IMR-90 (cell line): ENCODE measurements around the gene ARHGEF7. TPM values are rescaled to one million over a fixed set of nuclear protein-coding genes. Genes with fewer than 3 reads are reported as not detected.
A peak's percentile ranks its signal among the peaks of the same experiment; 100 is the strongest.

Experiments used
- ATAC-seq: fragments of 200-7000 bp; cut with Tn5 transposase; 2 replicates; pipeline ENCODE4 v1.9.1; 2020; ENCODE audit warnings: low read depth, mild to moderate bottlenecking, moderate library complexity
- BruUV-seq: library from RNA; stranded (reverse); fragments of 400-500 nt; replicated peaks from 2 replicates; lab custom pipeline; 2021; lab: Mats Ljungman, UMichigan
- CTCF ChIA-PET: fragments of 300-600 bp; formaldehyde crosslinking; extraction: SDS; loops from one replicate; lab custom pipeline; 2021; ENCODE audit warnings: antibody characterized with exemption; lab: Yijun Ruan, JAX
- POLR2A ChIA-PET: fragments of 300-600 bp; sonication (Branson Sonifier 250); formaldehyde crosslinking; loops from one replicate; lab custom pipeline; 2022; ENCODE audit warnings: antibody characterized with exemption; ENCODE audit not compliant: unreplicated experiment; lab: Charles Lee
- DNase-seq: peaks from one replicate; pipeline ENCODE4 v3.0.0; 2013
- H2AFZ ChIP-seq: replicated peaks from 2 replicates; pipeline ENCODE3; 2013; ENCODE audit warnings: low read length, mild to moderate bottlenecking; ENCODE audit not compliant: poor library complexity
- H2AK5ac ChIP-seq: 2 replicates; pipeline ENCODE4 v1.6.1; 2013; ENCODE audit warnings: low read depth, low read length, inconsistent platforms
- H2AK9ac ChIP-seq: replicated peaks from 2 replicates; pipeline ENCODE3; 2013; ENCODE audit warnings: mild to moderate bottlenecking, low read depth, low read length, moderate library complexity; ENCODE audit not compliant: poor library complexity
- H2BK120ac ChIP-seq: 2 replicates; pipeline ENCODE4 v1.6.1; 2013; ENCODE audit warnings: low read depth, low read length, inconsistent platforms
- H2BK15ac ChIP-seq: 3 replicates; pipeline ENCODE4 v1.6.1; 2013; ENCODE audit warnings: low read depth, low read length, inconsistent platforms
- H2BK20ac ChIP-seq: 2 replicates; pipeline ENCODE4 v1.6.1; 2013; ENCODE audit warnings: low read depth, mild to moderate bottlenecking, inconsistent platforms, low read length, moderate library complexity
- H2BK5ac ChIP-seq: 2 replicates; pipeline ENCODE4 v1.6.1; 2013; ENCODE audit warnings: mild to moderate bottlenecking, low read depth, low read length, inconsistent platforms; ENCODE audit not compliant: poor library complexity, severe bottlenecking
- H3K14ac ChIP-seq: replicated peaks from 2 replicates; pipeline ENCODE4 v1.6.1; 2013; ENCODE audit warnings: low read depth, low read length, inconsistent platforms
- H3K18ac ChIP-seq: 2 replicates; pipeline ENCODE4 v1.6.1; 2013; ENCODE audit warnings: low read depth, low read length, control low read depth
- H3K23ac ChIP-seq: 2 replicates; pipeline ENCODE4 v1.6.1; 2013; ENCODE audit warnings: low read depth, low read length, inconsistent platforms
- H3K27ac ChIP-seq: 2 replicates; pipeline ENCODE4 v1.5.1; 2013; ENCODE audit warnings: mild to moderate bottlenecking, control low read depth, low read length; ENCODE audit not compliant: insufficient read depth
- H3K27me3 ChIP-seq: 2 replicates; pipeline ENCODE4 v1.6.1; 2013; ENCODE audit warnings: low read length; ENCODE audit not compliant: control insufficient read depth, insufficient read depth
- H3K36me3 ChIP-seq: 2 replicates; pipeline ENCODE4 v1.6.1; 2013; ENCODE audit warnings: low read length, mixed read lengths; ENCODE audit not compliant: control insufficient read depth, insufficient read depth
- H3K4ac ChIP-seq: 2 replicates; pipeline ENCODE4 v1.6.1; 2013; ENCODE audit warnings: low read depth, low read length, inconsistent platforms
- H3K4me1 ChIP-seq: 2 replicates; pipeline ENCODE4 v1.6.1; 2013; ENCODE audit warnings: low read length, mixed read lengths; ENCODE audit not compliant: control insufficient read depth, insufficient read depth
- H3K4me2 ChIP-seq: 2 replicates; pipeline ENCODE4 v1.6.1; 2013; ENCODE audit warnings: low read depth, mild to moderate bottlenecking, control low read depth, low read length, moderate library complexity
- H3K4me3 ChIP-seq: 2 replicates; pipeline ENCODE4 v1.5.1; 2013; ENCODE audit warnings: low read depth, mild to moderate bottlenecking, control low read depth, low read length, moderate library complexity; ENCODE audit not compliant: insufficient read depth
- H3K56ac ChIP-seq: 2 replicates; pipeline ENCODE4 v1.6.1; 2013; ENCODE audit warnings: low read length, inconsistent platforms; ENCODE audit not compliant: insufficient read depth; ENCODE audit errors: extremely low read depth
- H3K79me1 ChIP-seq, 2 experiments: 2 replicates each; pipeline ENCODE4 v1.6.1; 2013; ENCODE audit warnings: low read length in 2 of 2, inconsistent platforms in 1 of 2, low read depth in 1 of 2
- H3K9ac ChIP-seq: 2 replicates; pipeline ENCODE4 v1.6.1; 2013; ENCODE audit warnings: low read depth, low read length, control low read depth
- H3K9me1 ChIP-seq: 2 replicates; pipeline ENCODE4 v1.6.1; 2013; ENCODE audit warnings: low read length, inconsistent platforms; ENCODE audit not compliant: insufficient read depth
- H3K9me3 ChIP-seq: 2 replicates; pipeline ENCODE4 v1.6.1; 2013; ENCODE audit warnings: low read length; ENCODE audit not compliant: control insufficient read depth, insufficient read depth
- H4K20me1 ChIP-seq: 2 replicates; pipeline ENCODE4 v1.6.1; 2013; ENCODE audit warnings: low read length, inconsistent platforms; ENCODE audit not compliant: insufficient read depth
- H4K5ac ChIP-seq: 2 replicates; pipeline ENCODE4 v1.6.1; 2013; ENCODE audit warnings: mild to moderate bottlenecking, low read depth, low read length, control low read depth
- H4K8ac ChIP-seq, 2 experiments: 2 replicates each; pipeline ENCODE4 v1.6.1; 2013; ENCODE audit warnings: low read depth in 2 of 2, low read length in 2 of 2, control low read depth in 1 of 2, inconsistent platforms in 1 of 2
- H4K91ac ChIP-seq: 2 replicates; pipeline ENCODE4 v1.6.1; 2013; ENCODE audit warnings: low read depth, low read length, inconsistent platforms; ENCODE audit not compliant: insufficient read depth
- BHLHE40 ChIP-seq: fragments of 150-350 bp; IDR thresholded peaks from 2 replicates; pipeline ENCODE4 v1.6.1; 2016; ENCODE audit warnings: mild to moderate bottlenecking, low read depth, low read length
- CEBPB ChIP-seq: IDR thresholded peaks from 2 replicates; pipeline ENCODE4 v1.6.1; 2012; ENCODE audit warnings: low read depth, low read length, improper control_type of control experiment
- CHD1 ChIP-seq: IDR thresholded peaks from 2 replicates; pipeline ENCODE4 v1.6.1; 2012; ENCODE audit warnings: low read depth, low read length, improper control_type of control experiment
- CTCF ChIP-seq: conservative IDR thresholded peaks from 2 replicates; pipeline ENCODE4 v1.5.1; 2012; ENCODE audit warnings: mild to moderate bottlenecking, low read depth, low read length, improper control_type of control experiment
- ELK1 ChIP-seq: fragments of 150-350 bp; IDR thresholded peaks from 2 replicates; pipeline ENCODE4 v1.6.1; 2016; ENCODE audit warnings: low read depth, mild to moderate bottlenecking, low read length, moderate library complexity, borderline replicate concordance
- FOS ChIP-seq: fragments of 150-350 bp; IDR thresholded peaks from 2 replicates; pipeline ENCODE4 v1.6.1; 2016; ENCODE audit warnings: low read depth, low read length
- MAFK ChIP-seq: IDR thresholded peaks from 2 replicates; pipeline ENCODE4 v1.6.1; 2012; ENCODE audit warnings: low read depth, low read length, improper control_type of control experiment
- MAZ ChIP-seq: IDR thresholded peaks from 2 replicates; pipeline ENCODE4 v1.6.1; 2012; ENCODE audit warnings: low read depth, mild to moderate bottlenecking, low read length, improper control_type of control experiment, moderate library complexity, borderline replicate concordance
- MXI1 ChIP-seq: IDR thresholded peaks from 2 replicates; pipeline ENCODE4 v1.6.1; 2012; ENCODE audit warnings: low read depth, mild to moderate bottlenecking, low read length, moderate library complexity, borderline replicate concordance
- NFE2L2 ChIP-seq: fragments of 150-350 bp; IDR thresholded peaks from 2 replicates; pipeline ENCODE4 v1.6.1; 2016; ENCODE audit warnings: low read depth, mild to moderate bottlenecking, low read length
- RAD21 ChIP-seq: IDR thresholded peaks from 2 replicates; pipeline ENCODE4 v1.6.1; 2012; ENCODE audit warnings: low read length, improper control_type of control experiment
- RCOR1 ChIP-seq: IDR thresholded peaks from 2 replicates; pipeline ENCODE4 v1.6.1; 2012; ENCODE audit warnings: mild to moderate bottlenecking, low read length, improper control_type of control experiment; ENCODE audit not compliant: insufficient replicate concordance
- RFX5 ChIP-seq: IDR thresholded peaks from 2 replicates; pipeline ENCODE4 v1.8.0; 2012; ENCODE audit warnings: low read depth, mild to moderate bottlenecking, low read length, moderate library complexity
- SMC3 ChIP-seq: fragments of 150-350 bp; IDR thresholded peaks from 2 replicates; pipeline ENCODE4 v1.6.1; 2016; ENCODE audit warnings: low read depth, mild to moderate bottlenecking, antibody characterized with exemption, low read length, moderate library complexity
- USF2 ChIP-seq: fragments of 150-350 bp; IDR thresholded peaks from 2 replicates; pipeline ENCODE4 v1.6.1; 2017; ENCODE audit warnings: mild to moderate bottlenecking, antibody characterized with exemption, low read length, low read depth
- WGBS, 2 experiments: methylation state at CpG; one replicate each; pipeline versions ENCODE4 v1.1.5 to v1.1.7; 2013; ENCODE audit warnings: missing lambda C conversion rate in 2 of 2; ENCODE audit not compliant: insufficient read length in 1 of 2; ENCODE audit errors: extremely low coverage in 2 of 2; 5-methylcytosine and 5-hydroxymethylcytosine counted together
- dilution Hi-C: fragments of 300-500 bp; cut with HindIII; formaldehyde crosslinking; loops from one replicate; pipeline ENCODE4 v1.14.3; 2018; ENCODE audit warnings: low sequenced_read_pairs; ENCODE audit not compliant: unreplicated experiment
- in situ Hi-C: fragments of 300-500 bp; cut with MboI; formaldehyde crosslinking; loops from 3 replicates; pipeline ENCODE4 v1.14.3; 2019; ENCODE audit warnings: low sequenced_read_pairs, inconsistent platforms, mixed read lengths
- intact Hi-C: fragments of 100-400 bp; cut with micrococcal nuclease; formaldehyde crosslinking; loops from 2 replicates; pipeline ENCODE4 v1.10.0; 2022
- polyA plus RNA-seq, 3 experiments: library from polyadenylated mRNA; depleted of rRNA; stranded (reverse); fragments of >200 nt; gene quantifications; 2 replicates each; pipeline ENCODE4 v1.2.3, GENCODE V29; 2012; ENCODE audit warnings: low replicate concordance in 1 of 3
- total RNA-seq: library from RNA; depleted of rRNA; stranded (reverse); fragments of >200 nt; gene quantifications from 2 replicates; pipeline ENCODE4 v1.2.3, GENCODE V29; 2012

Gene ARHGEF7
- total and polyA plus RNA-seq, 2 of the 4 experiments (the other 2 are of a cell fraction): 32.9 to 59.0 TPM

DNA sequence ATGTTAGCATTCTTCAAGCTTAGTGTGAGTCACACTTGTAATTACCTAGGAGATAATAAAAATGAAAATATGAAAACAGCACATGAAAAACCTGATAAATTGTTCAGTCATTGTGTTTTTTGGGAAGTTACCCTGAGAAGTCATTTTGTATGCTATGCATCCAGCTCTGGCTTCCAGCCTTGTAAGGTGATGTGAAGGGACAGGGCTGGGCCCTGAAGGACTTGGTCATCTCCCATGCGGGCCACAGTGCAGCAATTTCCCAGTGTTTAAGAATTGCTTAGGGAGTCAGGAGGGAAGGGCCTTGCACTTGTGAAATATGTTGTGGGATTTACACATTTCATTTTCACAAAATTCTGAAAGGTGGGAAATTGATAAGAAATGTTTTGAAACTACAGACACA is 41.3 kb downstream of the ARHGEF7 start:
- Histone ChIP-seq H3K4me3 (no peak overlapping the region), H2AK5ac (no peak overlapping the region), H3K9ac (no peak overlapping the region), H3K9me3 (no peaks in the 10 kb centered on the region), H3K18ac (no peak overlapping the region), H2BK15ac (no peak overlapping the region), H4K91ac (no peak overlapping the region), H3K27ac (peak overlapping the region; percentile 23; the same call in 1 of the 2 replicates), H3K4me2 (no peak overlapping the region), H2BK20ac (no peak overlapping the region), H3K4me1 (peaks cover 7% of the 10 kb centered on the region), H3K79me1 (peaks cover 22 to 60% of the 10 kb centered on the region in 2 experiments), H3K9me1 (0 out of 2 replicates have a peak, but pooled peaks cover 5% of the 10 kb centered on the region), H2BK5ac (no peak overlapping the region), H3K4ac (no peak overlapping the region), H3K14ac (no peak overlapping the region), H3K36me3 (peaks cover 6% of the 10 kb centered on the region), H3K56ac (no peak overlapping the region), H3K23ac (no peak overlapping the region), H2AK9ac (no peak overlapping the region), H2AFZ (no peak overlapping the region), H4K5ac (no peak overlapping the region), H2BK120ac (no peak overlapping the region), H3K27me3 (no peaks in the 10 kb centered on the region), H4K8ac (no peak overlapping the region), H4K20me1 (peaks cover 46% of the 10 kb centered on the region)
- BruUV-seq: no TSS peak
- in situ Hi-C loops: no loop called here
- TF ChIP-seq USF2 (no peak), ELK1 (no peak), CEBPB (no peak), CHD1 (no peak), SMC3 (no peak), BHLHE40 (no peak), MAFK (no peak), RFX5 (no peak), FOS (no peak), CTCF (no peak), RCOR1 (no peak), MAZ (no peak), RAD21 (no peak), NFE2L2 (no peak), MXI1 (no peak)
- intact Hi-C loops: no loop called here
- no CpG with 5 or more reads among the region's 1 CpG for WGBS, 2 experiments
- ChIA-PET CTCF (no interaction called here), POLR2A (interaction anchor here (0.6 kb wide), 1 partner anchor 11 kb away, joined by 3 read pairs; no protein-coding TSS in a partner anchor)
- ATAC-seq (no peak), DNase-seq (no peak)
- dilution Hi-C loops: no loop called here
